GM20431 (cell line): Measurements from ENCODE around the gene NAP1L4.

Source experiments
- in situ Hi-C: fragments of 300-500 bp; cut with MseI, MboI; formaldehyde crosslinking; loops from one replicate; pipeline ENCODE4 v1.15.0; 2020; ENCODE audit warnings: low sequenced_read_pairs; ENCODE audit not compliant: unreplicated experiment

NAP1L4 gene

GRCh38 chr11:2995893-2996554 lies 3.9 kb upstream of the NAP1L4 start:
- in situ Hi-C loops = no loop called here

- in situ Hi-C loops = no loop called here
Measured at GRCh38 chr11:2995031-2995561, 3.0 kb upstream of the NAP1L4 start.

- in situ Hi-C loops = no loop called here
Measured at GRCh38 chr11:2994336-2994730, 2.2 kb upstream of the NAP1L4 start.

- in situ Hi-C loops = no loop called here
Measured at GRCh38 chr11:2992997-2993325, 832 bp upstream of the NAP1L4 start.

GRCh38 chr11:2991452-2992233 lies 486 bp downstream of the NAP1L4 start:
- in situ Hi-C loops = no loop called here

GRCh38 chr11:2990617-2991451 lies 1.3 kb downstream of the NAP1L4 start:
- in situ Hi-C loops = no loop called here

- in situ Hi-C loops = no loop called here
Measured at GRCh38 chr11:2989551-2989950, 2.6 kb downstream of the NAP1L4 start.

GRCh38 chr11:2989006-2989405 lies 3.1 kb downstream of the NAP1L4 start:
- in situ Hi-C loops = no loop called here

GRCh38 chr11:2987881-2988861 lies 4.0 kb downstream of the NAP1L4 start:
- in situ Hi-C loops = no loop called here

- in situ Hi-C loops = no loop called here
Measured at GRCh38 chr11:2983908-2984307, 8.2 kb downstream of the NAP1L4 start.

- in situ Hi-C loops = no loop called here
Measured at GRCh38 chr11:2982214-2982613, 9.9 kb downstream of the NAP1L4 start.

GRCh38 chr11:2981130-2981529 lies 11.0 kb downstream of the NAP1L4 start:
- in situ Hi-C loops = no loop called here

- in situ Hi-C loops = no loop called here
Measured at GRCh38 chr11:2980168-2980840, 11.8 kb downstream of the NAP1L4 start.

- in situ Hi-C loops = no loop called here
Measured at GRCh38 chr11:2977113-2977512, 15.0 kb downstream of the NAP1L4 start.

GRCh38 chr11:2976294-2977063 lies 15.7 kb downstream of the NAP1L4 start:
- in situ Hi-C loops = no loop called here

- in situ Hi-C loops = no loop called here
Measured at GRCh38 chr11:2975594-2975993, 16.5 kb downstream of the NAP1L4 start.

GRCh38 chr11:2974272-2974671 lies 17.9 kb downstream of the NAP1L4 start:
- in situ Hi-C loops = no loop called here

- in situ Hi-C loops = no loop called here
Measured at GRCh38 chr11:2968341-2968900, 23.7 kb downstream of the NAP1L4 start.
